Right atrium auricular region (tissue), 2 donors: ENCODE measurements around the gene STXBP1. TPM values are rescaled to one million over a fixed set of nuclear protein-coding genes. Genes with fewer than 3 reads are reported as not detected.

Experiments used
- DNase-seq: peaks from one replicate; pipeline ENCODE4 v3.0.0-alpha.2; 2019; ENCODE audit warnings: low spot score
- H3K27ac ChIP-seq, 2 donors: fragments of 200-600 bp; sonication (generic); 1 replicate in 1 of 2; 2 replicates in 1 of 2; pipeline ENCODE4 v1.5.1; 2016 to 2019
- H3K27me3 ChIP-seq, 2 donors: fragments of 200-600 bp; sonication (generic); one replicate each; pipeline versions ENCODE4 v1.5.1 to v1.6.0; 2017 to 2019
- H3K36me3 ChIP-seq: fragments of 200-600 bp; sonication (generic); one replicate; pipeline ENCODE4 v1.5.1; 2016
- H3K4me1 ChIP-seq, 2 donors: fragments of 200-600 bp; sonication (generic); one replicate each; pipeline versions ENCODE4 v1.5.1 to v1.6.0; 2017 to 2019
- H3K4me3 ChIP-seq, 2 donors: fragments of 200-600 bp; sonication (generic); 1 replicate in 1 of 2; 2 replicates in 1 of 2; pipeline ENCODE4 v1.5.1; 2017 to 2019; ENCODE audit warnings: mild to moderate bottlenecking in 1 of 2, moderate library complexity in 1 of 2
- H3K9me3 ChIP-seq, 2 donors: fragments of 200-600 bp; sonication (generic); one replicate each; pipeline ENCODE4 v1.5.1; 2019
- total RNA-seq, 2 donors: library from RNA; depleted of rRNA; stranded (reverse); fragments of >200 nt; gene quantifications; one replicate each; pipeline ENCODE4 v1.1.0, GENCODE V29; 2016
- TF ChIP-seq, protein P1 (sequence below), 2 donors: fragments of 200-600 bp; sonication (generic); IDR thresholded peaks; one replicate each; pipeline ENCODE4 v1.5.1; 2019; ENCODE audit warnings: antibody characterized with exemption in 2 of 2

Gene STXBP1
- total RNA-seq, 2 donors from 2014 or later = 44.9 to 72.8 TPM

DNA sequence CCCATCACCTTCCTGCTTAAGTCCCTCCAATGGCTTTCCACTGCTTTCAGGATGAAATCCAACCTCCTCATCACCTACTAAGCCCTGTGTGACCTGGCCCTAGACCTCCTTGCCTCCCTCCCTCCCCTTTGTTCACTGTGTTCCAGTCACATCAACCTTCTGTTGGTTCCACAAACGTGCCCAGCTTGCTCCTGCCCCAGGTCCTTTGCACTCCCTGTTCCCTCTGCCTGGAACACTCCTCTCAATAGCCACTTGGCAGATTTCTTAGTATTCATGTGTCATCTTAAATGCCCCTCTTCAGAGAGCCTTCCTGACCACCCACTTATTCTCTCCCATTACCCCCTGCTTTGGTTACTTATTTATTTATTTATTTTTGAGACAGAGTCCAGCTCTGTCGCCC is 24.1 kb upstream of the STXBP1 start:
- no peaks in the 10 kb centered on the region for H3K27me3 ChIP-seq

GRCh38 chr9:127588740-127589506 is 23.2 kb upstream of the STXBP1 start:
- Histone ChIP-seq H3K4me1 (peaks cover 0 to 8% of the 10 kb centered on the region in 2 donors), H3K27me3 (no peaks in the 10 kb centered on the region), H3K36me3 (no peaks in the 10 kb centered on the region), H3K9me3 (no peaks in the 10 kb centered on the region), H3K4me3 (no peak overlapping the region), H3K27ac (no peak overlapping the region)
- DNase-seq = no peak
- TF ChIP-seq, protein P1, sequence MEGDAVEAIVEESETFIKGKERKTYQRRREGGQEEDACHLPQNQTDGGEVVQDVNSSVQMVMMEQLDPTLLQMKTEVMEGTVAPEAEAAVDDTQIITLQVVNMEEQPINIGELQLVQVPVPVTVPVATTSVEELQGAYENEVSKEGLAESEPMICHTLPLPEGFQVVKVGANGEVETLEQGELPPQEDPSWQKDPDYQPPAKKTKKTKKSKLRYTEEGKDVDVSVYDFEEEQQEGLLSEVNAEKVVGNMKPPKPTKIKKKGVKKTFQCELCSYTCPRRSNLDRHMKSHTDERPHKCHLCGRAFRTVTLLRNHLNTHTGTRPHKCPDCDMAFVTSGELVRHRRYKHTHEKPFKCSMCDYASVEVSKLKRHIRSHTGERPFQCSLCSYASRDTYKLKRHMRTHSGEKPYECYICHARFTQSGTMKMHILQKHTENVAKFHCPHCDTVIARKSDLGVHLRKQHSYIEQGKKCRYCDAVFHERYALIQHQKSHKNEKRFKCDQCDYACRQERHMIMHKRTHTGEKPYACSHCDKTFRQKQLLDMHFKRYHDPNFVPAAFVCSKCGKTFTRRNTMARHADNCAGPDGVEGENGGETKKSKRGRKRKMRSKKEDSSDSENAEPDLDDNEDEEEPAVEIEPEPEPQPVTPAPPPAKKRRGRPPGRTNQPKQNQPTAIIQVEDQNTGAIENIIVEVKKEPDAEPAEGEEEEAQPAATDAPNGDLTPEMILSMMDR (IDR thresholded peaks at IDR 0.05) = no peak

More for the DNA sequence above, 24.1 kb upstream of the STXBP1 start:
- DNase-seq = no peak
- no peaks in the 10 kb centered on the region for H3K36me3 ChIP-seq
- TF ChIP-seq, protein P1 (IDR thresholded peaks at IDR 0.05) = no peak
- H3K4me1 ChIP-seq = peaks cover 0 to 8% of the 10 kb centered on the region in 2 donors
- H3K4me3 ChIP-seq = no peak overlapping the region
- no peaks in the 10 kb centered on the region for H3K9me3 ChIP-seq
- H3K27ac ChIP-seq = no peak overlapping the region

GRCh38 chr9:127589955-127590370 is 22.1 kb upstream of the STXBP1 start:
- H3K4me3 ChIP-seq = no peak overlapping the region
- H3K27ac ChIP-seq = no peak overlapping the region
- H3K27me3 ChIP-seq = no peaks in the 10 kb centered on the region
- TF ChIP-seq, protein P1 (IDR thresholded peaks at IDR 0.05) = peak; percentile 85 to 95
- no peaks in the 10 kb centered on the region for H3K9me3 ChIP-seq
- no peaks in the 10 kb centered on the region for H3K36me3 ChIP-seq
- peak; percentile 87 for DNase-seq
- H3K4me1 ChIP-seq = peaks cover 0 to 8% of the 10 kb centered on the region in 2 donors

DNA sequence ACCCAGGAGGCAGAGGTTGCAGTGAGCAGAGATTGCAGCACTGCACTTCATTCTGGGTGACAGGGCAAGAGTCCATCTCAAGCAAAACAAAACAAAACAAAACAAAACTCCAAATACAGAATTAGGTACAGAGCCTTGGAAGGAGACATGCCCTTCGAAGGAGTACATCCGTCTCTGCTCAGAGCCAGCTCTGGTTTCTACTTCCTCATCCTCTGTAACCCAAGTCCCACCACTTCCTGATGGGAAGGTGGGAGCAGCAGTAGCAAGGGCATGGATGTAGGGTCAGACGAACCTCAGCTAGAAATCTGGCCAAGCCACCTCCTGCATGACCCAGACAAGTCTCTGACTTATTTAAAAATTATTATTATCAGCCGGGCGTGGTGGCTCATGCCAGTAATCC is 16.5 kb upstream of the STXBP1 start:
- TF ChIP-seq, protein P1 (IDR thresholded peaks at IDR 0.05) = no peak
- DNase-seq = no peak

GRCh38 chr9:127598839-127599549 is 13.1 kb upstream of the STXBP1 start:
- no peak for DNase-seq
- H3K36me3 ChIP-seq = no peaks in the 10 kb centered on the region
- TF ChIP-seq, protein P1 (IDR thresholded peaks at IDR 0.05) = no peak
- H3K9me3 ChIP-seq = no peaks in the 10 kb centered on the region
- H3K27ac ChIP-seq = no peak overlapping the region
- no peaks in the 10 kb centered on the region for H3K27me3 ChIP-seq
- H3K4me1 ChIP-seq = no peaks in the 10 kb centered on the region
- H3K4me3 ChIP-seq = no peak overlapping the region

More for the DNA sequence above, 16.5 kb upstream of the STXBP1 start:
- no peaks in the 10 kb centered on the region for H3K4me1 ChIP-seq
- H3K27ac ChIP-seq = no peak overlapping the region
- no peaks in the 10 kb centered on the region for H3K9me3 ChIP-seq
- no peaks in the 10 kb centered on the region for H3K27me3 ChIP-seq
- H3K36me3 ChIP-seq = no peaks in the 10 kb centered on the region
- no peak overlapping the region for H3K4me3 ChIP-seq
